Liver (tissue), 9 donors: ENCODE measurements around the gene RASSF8. TPM values are rescaled to one million over a fixed set of nuclear protein-coding genes. Genes with fewer than 3 reads are reported as not detected.
A peak's percentile ranks its signal among the peaks of the same experiment; 100 is the strongest.

Experiments
- DNase-seq: peaks from one replicate; pipeline ENCODE4 v3.0.0-alpha.2; 2017; ENCODE audit warnings: low spot score
- H3K27ac ChIP-seq, 2 donors: one replicate each; pipeline ENCODE4 v1.7.0; 2013; ENCODE audit warnings: inconsistent platforms in 2 of 2, low read length in 2 of 2, control low read depth in 1 of 2, low read depth in 1 of 2, mild to moderate bottlenecking in 1 of 2
- H3K27me3 ChIP-seq, 4 donors: one replicate each; pipeline versions ENCODE4 v1.6.1 to v1.7.0; 2013; ENCODE audit warnings: low read length in 3 of 4, inconsistent platforms in 1 of 4, mild to moderate bottlenecking in 1 of 4, moderate library complexity in 1 of 4; ENCODE audit not compliant: control insufficient read depth in 4 of 4, insufficient read depth in 4 of 4
- H3K36me3 ChIP-seq, 4 donors: one replicate each; pipeline versions ENCODE4 v1.6.1 to v1.7.0; 2013; ENCODE audit warnings: low read length in 3 of 4, mild to moderate bottlenecking in 3 of 4, low read depth in 1 of 4, moderate library complexity in 1 of 4; ENCODE audit not compliant: control insufficient read depth in 4 of 4, insufficient read depth in 3 of 4
- H3K4me1 ChIP-seq, 4 donors: one replicate each; pipeline versions ENCODE4 v1.6.1 to v1.7.0; 2013; ENCODE audit warnings: low read length in 3 of 4, mild to moderate bottlenecking in 3 of 4, moderate library complexity in 1 of 4; ENCODE audit not compliant: control insufficient read depth in 4 of 4, insufficient read depth in 4 of 4
- H3K4me3 ChIP-seq, 3 donors: one replicate each; pipeline versions ENCODE4 v1.6.1 to v1.7.0; 2013; ENCODE audit warnings: low read length in 3 of 3, control low read depth in 1 of 3, low read depth in 1 of 3, mild to moderate bottlenecking in 1 of 3
- H3K9ac ChIP-seq, 2 donors: one replicate each; pipeline ENCODE4 v1.7.0; 2013; ENCODE audit warnings: low read length in 2 of 2, mild to moderate bottlenecking in 2 of 2, moderate library complexity in 2 of 2, control low read depth in 1 of 2, low read depth in 1 of 2
- H3K9me3 ChIP-seq, 4 donors: one replicate each; pipeline versions ENCODE4 v1.6.1 to v1.7.0; 2013; ENCODE audit warnings: low read length in 3 of 4; ENCODE audit not compliant: control insufficient read depth in 4 of 4
- FOXA1 ChIP-seq: IDR thresholded peaks from 2 replicates; pipeline ENCODE4 v1.6.1; 2016; ENCODE audit warnings: antibody characterized with exemption
- FOXA2 ChIP-seq: IDR thresholded peaks from 2 replicates; pipeline ENCODE4 v1.6.1; 2016; ENCODE audit warnings: antibody characterized with exemption
- GABPA ChIP-seq, 2 donors: IDR thresholded peaks in 1 of 2; conservative IDR thresholded peaks in 1 of 2; 2 replicates each; pipeline ENCODE4 v1.6.1; 2016; ENCODE audit warnings: antibody characterized with exemption in 2 of 2, mild to moderate bottlenecking in 1 of 2, moderate library complexity in 1 of 2
- RAD21 ChIP-seq, 2 donors: IDR thresholded peaks; 2 replicates each; pipeline ENCODE4 v1.6.1; 2016; ENCODE audit warnings: antibody characterized with exemption in 2 of 2, mild to moderate bottlenecking in 2 of 2
- YY1 ChIP-seq: IDR thresholded peaks from 2 replicates; pipeline ENCODE4 v1.6.1; 2016; ENCODE audit warnings: antibody characterized with exemption, mild to moderate bottlenecking
- WGBS: extraction: QIAGEN DNeasy Blood & Tissue Kit; methylation state at CpG from one replicate; pipeline ENCODE4 v1.1.7; 2013; 5-methylcytosine and 5-hydroxymethylcytosine counted together
- polyA plus RNA-seq, 2 donors: library from polyadenylated mRNA; stranded (reverse) in 1 of 2; unstranded in 1 of 2; fragments of 200-250 nt in 1 of 2; fragments of >200 nt in 1 of 2; fragmentation: Nextera tagmentation in 1 of 2; extraction: Ambion mirVana in 1 of 2; gene quantifications; one replicate each; pipeline versions ENCODE4 v1.2.1 to v1.2.3, GENCODE V29; 2013 to 2015
- total RNA-seq, 2 donors: library from RNA; depleted of rRNA; stranded (reverse); fragments of >200 nt; gene quantifications; one replicate each; pipeline ENCODE4 v1.2.3, GENCODE V29; 2014
- TF ChIP-seq, protein P1 (sequence below): IDR thresholded peaks from 2 replicates; pipeline ENCODE4 v1.6.1; 2016; ENCODE audit warnings: antibody characterized with exemption
- TF ChIP-seq, protein P2 (sequence below): fragments of 150-350 bp; IDR thresholded peaks from 2 replicates; pipeline ENCODE4 v1.5.1; 2017; ENCODE audit warnings: improper control_type of control experiment, low read depth, low read length; ENCODE audit not compliant: missing input control
- donor health status: healthy.
- donor health status: healthy.
- donor health status: healthy.
- donor health status: healthy.
- donor health status: healthy.

RASSF8 gene
- total and polyA plus RNA-seq, 4 donors = 1.7 to 9.4 (median 3.3) TPM

DNA sequence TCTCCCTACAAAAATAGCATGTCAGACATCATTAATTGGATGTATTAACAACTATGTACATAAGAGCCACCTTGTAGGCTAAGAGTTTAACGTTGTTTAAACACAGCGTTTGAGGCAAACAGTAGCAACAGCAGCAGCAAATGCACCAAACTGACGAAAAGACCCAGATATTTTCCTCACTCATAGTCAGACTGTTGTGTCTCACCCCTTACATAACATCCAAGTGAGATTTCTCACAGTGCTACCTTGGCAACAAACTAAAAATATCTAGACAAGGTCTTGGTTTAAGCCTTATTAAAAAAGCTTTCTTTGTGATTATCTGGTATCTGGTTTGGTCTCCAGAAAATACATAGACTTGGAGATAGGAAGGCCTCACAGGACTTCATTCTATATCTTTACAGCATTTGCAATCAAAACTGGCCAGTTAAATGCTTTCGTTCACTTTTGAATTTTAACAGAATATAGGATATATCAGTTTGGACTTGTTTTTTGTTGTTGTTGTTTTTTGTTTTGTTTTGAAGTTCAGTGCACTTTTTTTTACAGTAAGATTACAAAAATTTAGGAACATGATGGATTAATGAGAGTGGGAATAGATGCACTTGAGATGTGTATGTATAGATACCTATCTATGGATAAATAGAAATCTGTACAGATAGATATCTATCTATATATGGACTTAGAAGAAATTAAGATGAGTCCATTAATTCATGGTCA is 162.2 kb downstream of the RASSF8 start:
- 94% methylated on average over 4 of the region's 4 CpGs for WGBS
- Histone ChIP-seq H3K36me3 (no peaks in the 10 kb centered on the region), H3K27ac (no peak overlapping the region), H3K4me3 (no peak overlapping the region), H3K9ac (no peak overlapping the region), H3K4me1 (peaks cover 12 to 30% (median 21%) of the 10 kb centered on the region in 4 donors), H3K27me3 (peaks cover 0 to 21% (median 5%) of the 10 kb centered on the region in 4 donors), H3K9me3 (no peaks in the 10 kb centered on the region)
- DNase-seq = no peak
- TF ChIP-seq, protein P1, sequence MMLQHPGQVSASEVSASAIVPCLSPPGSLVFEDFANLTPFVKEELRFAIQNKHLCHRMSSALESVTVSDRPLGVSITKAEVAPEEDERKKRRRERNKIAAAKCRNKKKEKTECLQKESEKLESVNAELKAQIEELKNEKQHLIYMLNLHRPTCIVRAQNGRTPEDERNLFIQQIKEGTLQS = no peak

DNA sequence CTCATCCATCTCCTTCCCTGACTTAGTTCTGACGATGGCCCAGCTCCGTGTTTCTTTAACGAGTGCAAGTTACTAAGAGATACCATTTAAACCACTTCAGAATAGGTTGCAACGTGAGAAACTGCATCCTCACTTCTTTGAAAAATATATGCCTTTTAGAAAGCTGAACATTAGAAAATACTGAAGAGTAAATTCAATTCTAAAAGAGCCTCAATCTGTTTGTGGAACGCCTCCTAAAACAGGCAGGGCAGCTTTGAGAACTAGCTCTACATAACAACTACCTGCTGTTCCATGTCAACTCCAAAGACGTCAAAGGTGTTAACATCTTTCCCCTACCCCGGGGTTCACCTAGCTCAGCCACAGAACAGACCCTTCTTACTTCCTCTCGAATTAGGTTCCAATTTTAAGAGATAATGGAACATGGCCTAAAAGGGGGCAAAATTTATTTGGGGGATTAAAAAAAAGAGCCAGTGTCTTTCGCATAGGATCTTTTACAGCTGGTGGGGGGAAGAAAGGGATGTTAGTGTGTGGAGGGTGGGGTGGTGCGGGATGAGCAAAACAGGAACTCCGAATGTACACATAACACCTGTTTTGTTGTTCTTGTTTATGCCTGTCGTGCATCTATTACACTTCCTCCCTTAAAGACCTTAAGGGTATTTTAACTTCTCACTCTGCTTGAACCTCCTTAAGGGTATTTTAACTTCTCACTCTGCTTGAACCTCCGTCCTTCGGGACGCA is 163.0 kb downstream of the RASSF8 start:
- Histone ChIP-seq H3K9me3 (no peaks in the 10 kb centered on the region), H3K27ac (no peak overlapping the region), H3K9ac (no peak overlapping the region), H3K27me3 (peaks cover 0 to 21% (median 5%) of the 10 kb centered on the region in 4 donors), H3K4me3 (peak overlapping the region in 1 of 3 donors; percentile 78), H3K36me3 (no peaks in the 10 kb centered on the region), H3K4me1 (peaks cover 18 to 38% (median 27%) of the 10 kb centered on the region in 4 donors)
- TF ChIP-seq, protein P2, sequence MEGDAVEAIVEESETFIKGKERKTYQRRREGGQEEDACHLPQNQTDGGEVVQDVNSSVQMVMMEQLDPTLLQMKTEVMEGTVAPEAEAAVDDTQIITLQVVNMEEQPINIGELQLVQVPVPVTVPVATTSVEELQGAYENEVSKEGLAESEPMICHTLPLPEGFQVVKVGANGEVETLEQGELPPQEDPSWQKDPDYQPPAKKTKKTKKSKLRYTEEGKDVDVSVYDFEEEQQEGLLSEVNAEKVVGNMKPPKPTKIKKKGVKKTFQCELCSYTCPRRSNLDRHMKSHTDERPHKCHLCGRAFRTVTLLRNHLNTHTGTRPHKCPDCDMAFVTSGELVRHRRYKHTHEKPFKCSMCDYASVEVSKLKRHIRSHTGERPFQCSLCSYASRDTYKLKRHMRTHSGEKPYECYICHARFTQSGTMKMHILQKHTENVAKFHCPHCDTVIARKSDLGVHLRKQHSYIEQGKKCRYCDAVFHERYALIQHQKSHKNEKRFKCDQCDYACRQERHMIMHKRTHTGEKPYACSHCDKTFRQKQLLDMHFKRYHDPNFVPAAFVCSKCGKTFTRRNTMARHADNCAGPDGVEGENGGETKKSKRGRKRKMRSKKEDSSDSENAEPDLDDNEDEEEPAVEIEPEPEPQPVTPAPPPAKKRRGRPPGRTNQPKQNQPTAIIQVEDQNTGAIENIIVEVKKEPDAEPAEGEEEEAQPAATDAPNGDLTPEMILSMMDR = no peak
- TF ChIP-seq RAD21 (IDR thresholded peaks at IDR 0.05) (no peak), FOXA1 (no peak)
- DNase-seq = no peak
- WGBS = 51% methylated on average over 15 of the region's 15 CpGs

DNA sequence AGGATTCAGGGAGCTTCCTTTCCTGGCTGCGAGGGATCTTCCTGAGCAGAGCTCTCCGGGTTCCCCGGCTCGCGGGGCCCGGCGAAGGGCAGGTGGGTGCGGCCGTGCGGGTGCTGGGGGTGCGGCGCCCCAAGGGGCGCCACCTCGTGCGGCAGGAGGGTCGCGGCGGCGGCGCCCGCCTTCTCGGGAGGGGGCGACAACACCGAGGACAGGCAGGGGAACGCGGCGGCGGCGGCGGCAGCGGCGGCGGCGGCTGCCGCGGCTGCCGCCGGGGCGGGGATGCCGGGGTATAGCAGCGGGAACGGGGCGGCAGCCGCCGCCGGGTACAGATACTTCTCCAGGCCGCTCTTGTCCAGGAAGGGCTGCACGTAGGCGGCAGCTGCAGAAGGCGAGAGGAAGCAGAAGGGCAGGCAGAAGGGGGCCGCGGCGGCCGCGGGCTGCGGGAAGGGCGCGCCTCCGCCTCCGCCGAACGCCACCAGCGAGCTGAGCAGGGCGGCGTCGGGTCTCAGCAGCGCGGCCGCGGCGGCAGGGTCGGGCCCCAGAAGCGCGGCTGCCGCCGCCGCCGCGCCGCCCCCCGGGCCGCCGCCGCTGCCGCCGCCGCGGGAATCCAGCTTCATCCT is 163.7 kb downstream of the RASSF8 start:
- Histone ChIP-seq H3K36me3 (no peaks in the 10 kb centered on the region), H3K27me3 (peaks cover 0 to 24% (median 5%) of the 10 kb centered on the region in 4 donors), H3K9me3 (no peaks in the 10 kb centered on the region), H3K9ac (no peak overlapping the region), H3K4me1 (peaks cover 20 to 44% (median 31%) of the 10 kb centered on the region in 4 donors), H3K4me3 (peak overlapping the region in 1 of 3 donors; percentile 78), H3K27ac (no peak overlapping the region)
- under 1% methylated on average over 88 of the region's 88 CpGs for whole genome bisulfite sequencing
- no peak for DNase-seq
- TF ChIP-seq, protein P2 = no peak
- TF ChIP-seq FOXA2 (no peak), GABPA (IDR thresholded peaks at IDR 0.05 in 1 of 2, conservative IDR thresholded peaks at IDR 0.05 in 1 of 2) (no peak), YY1 (no peak)
- TF ChIP-seq, protein P1 = no peak
